DMS79 treated with DMSO at 0.1 percent for 48 hours (cell line): ENCODE measurements around the gene NCK2.

Experiments used
- DNase-seq: peaks from one replicate; lab custom pipeline; 2025; lab: John Stamatoyannopoulos, UW

NCK2 gene

GRCh38 chr2:105792561-105792960, 47.8 kb downstream of the NCK2 start:
- no peak for DNase-seq

GRCh38 chr2:105793196-105793975, 48.7 kb downstream of the NCK2 start:
- no peak for DNase-seq

- no peak for DNase-seq
Measured at GRCh38 chr2:105794926-105795574, 50.3 kb downstream of the NCK2 start.

GRCh38 chr2:105795575-105795934, 50.8 kb downstream of the NCK2 start:
- no peak for DNase-seq

- DNase-seq = no peak
Measured at GRCh38 chr2:105796131-105796638, 51.5 kb downstream of the NCK2 start.

- no peak for DNase-seq
Measured at GRCh38 chr2:105796791-105797190, 52.1 kb downstream of the NCK2 start.

- DNase-seq = no peak
Measured at GRCh38 chr2:105797298-105797819, 52.6 kb downstream of the NCK2 start.

- DNase-seq = no peak
Measured at GRCh38 chr2:105798595-105798994, 53.9 kb downstream of the NCK2 start.

- no peak for DNase-seq
Measured at GRCh38 chr2:105800036-105800713, 55.5 kb downstream of the NCK2 start.

- no peak for DNase-seq
Measured at GRCh38 chr2:105800953-105801635, 56.4 kb downstream of the NCK2 start.

- DNase-seq = peak; percentile 75
Measured at GRCh38 chr2:105801961-105802360, 57.2 kb downstream of the NCK2 start.

GRCh38 chr2:105802587-105802986, 57.9 kb downstream of the NCK2 start:
- no peak for DNase-seq

- DNase-seq = no peak
Measured at GRCh38 chr2:105803337-105803736, 58.6 kb downstream of the NCK2 start.

- no peak for DNase-seq
Measured at GRCh38 chr2:105803773-105804172, 59.1 kb downstream of the NCK2 start.

- DNase-seq = peak; percentile 97
Measured at GRCh38 chr2:105804266-105804665, 59.6 kb downstream of the NCK2 start.

- peak; percentile 6 for DNase-seq
Measured at GRCh38 chr2:105806996-105807395, 62.3 kb downstream of the NCK2 start.

GRCh38 chr2:105808423-105809096, 63.8 kb downstream of the NCK2 start:
- DNase-seq = no peak

- no peak for DNase-seq
Measured at GRCh38 chr2:105809097-105809473, 64.4 kb downstream of the NCK2 start.

GRCh38 chr2:105809723-105810122, 65.0 kb downstream of the NCK2 start:
- DNase-seq = no peak

- DNase-seq = peak; percentile 68
Measured at GRCh38 chr2:105812180-105813044, 67.7 kb downstream of the NCK2 start.

GRCh38 chr2:105813045-105813315, 68.3 kb downstream of the NCK2 start:
- DNase-seq = no peak
